GM23338 (cell line): ENCODE data around the gene TENM3. TPM values are rescaled to one million over a fixed set of nuclear protein-coding genes. Genes with fewer than 3 reads are reported as not detected.

Source experiments
- ATAC-seq: fragments of 200-7000 bp; cut with Tn5 transposase; 3 replicates; pipeline ENCODE4 v1.9.1; 2020
- DNase-seq: peaks from one replicate; pipeline ENCODE4 v3.0.0-alpha.2; 2015; ENCODE audit warnings: low spot score
- H2AFZ ChIP-seq: fragments of 200-600 bp; sonication (generic); 2 replicates; pipeline ENCODE4 v1.8.0; 2016; ENCODE audit warnings: antibody characterized with exemption, mild to moderate bottlenecking, moderate library complexity
- H3F3A ChIP-seq: fragments of 200-600 bp; sonication (generic); replicated peaks from 2 replicates; pipeline ENCODE4 v1.8.0; 2017; ENCODE audit warnings: antibody characterized with exemption, mixed run types, low read depth
- H3K27ac ChIP-seq: fragments of 200-600 bp; sonication (generic); 2 replicates; pipeline ENCODE4 v1.6.1; 2016; ENCODE audit warnings: low read depth
- H3K27me3 ChIP-seq: fragments of 200-600 bp; sonication (generic); 2 replicates; pipeline ENCODE4 v1.8.0; 2016; ENCODE audit warnings: mild to moderate bottlenecking, mixed run types, moderate library complexity; ENCODE audit not compliant: insufficient read depth
- H3K36me3 ChIP-seq: fragments of 200-600 bp; sonication (generic); 2 replicates; pipeline ENCODE4 v1.8.0; 2016; ENCODE audit warnings: mild to moderate bottlenecking; ENCODE audit not compliant: insufficient read depth
- H3K4me1 ChIP-seq: fragments of 200-600 bp; sonication (generic); 2 replicates; pipeline ENCODE4 v1.8.0; 2016; ENCODE audit warnings: mild to moderate bottlenecking, moderate library complexity; ENCODE audit not compliant: insufficient read depth
- H3K4me2 ChIP-seq: fragments of 200-600 bp; sonication (generic); 2 replicates; pipeline ENCODE4 v1.7.1; 2017; ENCODE audit warnings: mixed run types
- H3K4me3 ChIP-seq: fragments of 200-600 bp; sonication (generic); 2 replicates; pipeline ENCODE4 v1.6.1; 2016; ENCODE audit warnings: mixed run types
- H3K79me2 ChIP-seq: fragments of 200-600 bp; sonication (generic); replicated peaks from 2 replicates; pipeline ENCODE4 v1.8.0; 2017; ENCODE audit warnings: mild to moderate bottlenecking; ENCODE audit not compliant: insufficient read depth
- H3K9me2 ChIP-seq: fragments of 200-600 bp; sonication (generic); 2 replicates; pipeline ENCODE4 v1.8.0; 2017; ENCODE audit not compliant: insufficient read depth
- H4K20me1 ChIP-seq: fragments of 200-600 bp; sonication (generic); replicated peaks from 2 replicates; pipeline ENCODE4 v1.8.0; 2017; ENCODE audit warnings: mild to moderate bottlenecking; ENCODE audit not compliant: insufficient read depth
- H3K27ac Mint-ChIP-seq: 2 replicates; pipeline ENCODE4 v1.8.0; 2020; ENCODE audit warnings: inconsistent platforms, mild to moderate bottlenecking, moderate library complexity, mixed read lengths
- H3K27me3 Mint-ChIP-seq: 3 replicates; pipeline ENCODE4 v1.8.0; 2022; ENCODE audit warnings: low read depth, mild to moderate bottlenecking, moderate library complexity, mixed read lengths, inconsistent platforms; ENCODE audit not compliant: insufficient read depth, poor library complexity
- H3K36me3 Mint-ChIP-seq: 3 replicates; pipeline ENCODE4 v1.8.0; 2021; ENCODE audit warnings: low read depth, mild to moderate bottlenecking, inconsistent platforms, moderate library complexity, mixed read lengths
- H3K4me1 Mint-ChIP-seq: 3 replicates; pipeline ENCODE4 v1.8.0; 2020; ENCODE audit warnings: mild to moderate bottlenecking, inconsistent platforms, mixed read lengths
- H3K4me3 Mint-ChIP-seq: 3 replicates; pipeline ENCODE4 v1.8.0; 2021; ENCODE audit warnings: moderate library complexity, mild to moderate bottlenecking, inconsistent platforms, mixed read lengths
- H3K9me3 Mint-ChIP-seq: 3 replicates; pipeline ENCODE4 v1.8.0; 2020; ENCODE audit warnings: moderate library complexity, mild to moderate bottlenecking, inconsistent platforms, mixed read lengths
- EZH2 ChIP-seq: fragments of 200-600 bp; sonication (generic); IDR thresholded peaks from one replicate; pipeline ENCODE4 v1.8.0; 2017; ENCODE audit warnings: antibody characterized with exemption, mild to moderate bottlenecking, low read depth; ENCODE audit not compliant: unreplicated experiment
- NANOG ChIP-seq: IDR thresholded peaks from 2 replicates; pipeline ENCODE4 v1.6.1; 2016; ENCODE audit warnings: antibody characterized with exemption, borderline replicate concordance
- POLR2AphosphoS5 ChIP-seq: IDR thresholded peaks from 2 replicates; pipeline ENCODE4 v1.6.1; 2016; ENCODE audit warnings: antibody characterized with exemption, low read depth
- REST ChIP-seq: IDR thresholded peaks from one replicate; pipeline ENCODE4 v1.6.1; 2018; ENCODE audit warnings: antibody characterized with exemption; ENCODE audit not compliant: unreplicated experiment
- ZNF114 ChIP-seq: fragments of 250-450 bp; sonication (Bioruptor Pico); IDR thresholded peaks from 2 replicates; pipeline ENCODE4 v1.5.0; 2020; ENCODE audit warnings: mild to moderate bottlenecking, moderate library complexity
- polyA plus RNA-seq: library from polyadenylated mRNA; unstranded; fragments of >200 nt; fragmentation: Nextera tagmentation; extraction: Ambion mirVana; gene quantifications from 2 replicates; pipeline ENCODE4 v1.2.1, GENCODE V29; 2016
- total RNA-seq: library from RNA; depleted of rRNA; stranded (reverse); fragments of >200 nt; shearing (Covaris generic); gene quantifications from 2 replicates; pipeline ENCODE4 v1.2.3, GENCODE V29; 2014
- TF ChIP-seq, protein P1 (sequence below), 2 experiments: fragments of 200-600 bp in 1 of 2; sonication (generic) in 1 of 2; conservative IDR thresholded peaks; 2 replicates each; pipeline versions ENCODE4 v1.5.1 to v1.6.1; 2016 to 2017; ENCODE audit warnings: antibody characterized with exemption in 2 of 2, low read depth in 2 of 2, mild to moderate bottlenecking in 2 of 2, moderate library complexity in 1 of 2
- TF ChIP-seq, protein P2 (sequence below): IDR thresholded peaks from 2 replicates; pipeline ENCODE4 v1.6.1; 2016; ENCODE audit warnings: antibody characterized with exemption
- TF ChIP-seq, protein P3 (sequence below): fragments of 250-450 bp; sonication (Bioruptor Pico); IDR thresholded peaks from 2 replicates; pipeline ENCODE4 v1.5.0; 2020; ENCODE audit warnings: mild to moderate bottlenecking, moderate library complexity

TENM3 gene
- total and polyA plus RNA-seq, 2 experiments from 2014 or later, result 22.2 to 128 TPM

GRCh38 chr4:182533964-182534363 lies 290.8 kb downstream of the TENM3 start:
- H4K20me1 ChIP-seq, result no peaks in the 10 kb centered on the region
- Mint-ChIP-seq H3K4me1 (peaks cover 38% of the 10 kb centered on the region), H3K27me3 (no peaks in the 10 kb centered on the region), H3K9me3 (no peaks in the 10 kb centered on the region), H3K27ac (no peak overlapping the region), H3K36me3 (no peaks in the 10 kb centered on the region), H3K4me3 (no peak overlapping the region)
- TF ChIP-seq, protein P1, sequence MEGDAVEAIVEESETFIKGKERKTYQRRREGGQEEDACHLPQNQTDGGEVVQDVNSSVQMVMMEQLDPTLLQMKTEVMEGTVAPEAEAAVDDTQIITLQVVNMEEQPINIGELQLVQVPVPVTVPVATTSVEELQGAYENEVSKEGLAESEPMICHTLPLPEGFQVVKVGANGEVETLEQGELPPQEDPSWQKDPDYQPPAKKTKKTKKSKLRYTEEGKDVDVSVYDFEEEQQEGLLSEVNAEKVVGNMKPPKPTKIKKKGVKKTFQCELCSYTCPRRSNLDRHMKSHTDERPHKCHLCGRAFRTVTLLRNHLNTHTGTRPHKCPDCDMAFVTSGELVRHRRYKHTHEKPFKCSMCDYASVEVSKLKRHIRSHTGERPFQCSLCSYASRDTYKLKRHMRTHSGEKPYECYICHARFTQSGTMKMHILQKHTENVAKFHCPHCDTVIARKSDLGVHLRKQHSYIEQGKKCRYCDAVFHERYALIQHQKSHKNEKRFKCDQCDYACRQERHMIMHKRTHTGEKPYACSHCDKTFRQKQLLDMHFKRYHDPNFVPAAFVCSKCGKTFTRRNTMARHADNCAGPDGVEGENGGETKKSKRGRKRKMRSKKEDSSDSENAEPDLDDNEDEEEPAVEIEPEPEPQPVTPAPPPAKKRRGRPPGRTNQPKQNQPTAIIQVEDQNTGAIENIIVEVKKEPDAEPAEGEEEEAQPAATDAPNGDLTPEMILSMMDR (conservative IDR thresholded peaks at IDR 0.05; ENCODE audit: low read depth in 2 of 2), result no peak
- TF ChIP-seq, protein P2, sequence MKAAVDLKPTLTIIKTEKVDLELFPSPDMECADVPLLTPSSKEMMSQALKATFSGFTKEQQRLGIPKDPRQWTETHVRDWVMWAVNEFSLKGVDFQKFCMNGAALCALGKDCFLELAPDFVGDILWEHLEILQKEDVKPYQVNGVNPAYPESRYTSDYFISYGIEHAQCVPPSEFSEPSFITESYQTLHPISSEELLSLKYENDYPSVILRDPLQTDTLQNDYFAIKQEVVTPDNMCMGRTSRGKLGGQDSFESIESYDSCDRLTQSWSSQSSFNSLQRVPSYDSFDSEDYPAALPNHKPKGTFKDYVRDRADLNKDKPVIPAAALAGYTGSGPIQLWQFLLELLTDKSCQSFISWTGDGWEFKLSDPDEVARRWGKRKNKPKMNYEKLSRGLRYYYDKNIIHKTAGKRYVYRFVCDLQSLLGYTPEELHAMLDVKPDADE, result no peak
- TF ChIP-seq ZNF114 (no peak), REST (no peak), POLR2AphosphoS5 (no peak), EZH2 (no peak), NANOG (no peak)
- TF ChIP-seq, protein P3, sequence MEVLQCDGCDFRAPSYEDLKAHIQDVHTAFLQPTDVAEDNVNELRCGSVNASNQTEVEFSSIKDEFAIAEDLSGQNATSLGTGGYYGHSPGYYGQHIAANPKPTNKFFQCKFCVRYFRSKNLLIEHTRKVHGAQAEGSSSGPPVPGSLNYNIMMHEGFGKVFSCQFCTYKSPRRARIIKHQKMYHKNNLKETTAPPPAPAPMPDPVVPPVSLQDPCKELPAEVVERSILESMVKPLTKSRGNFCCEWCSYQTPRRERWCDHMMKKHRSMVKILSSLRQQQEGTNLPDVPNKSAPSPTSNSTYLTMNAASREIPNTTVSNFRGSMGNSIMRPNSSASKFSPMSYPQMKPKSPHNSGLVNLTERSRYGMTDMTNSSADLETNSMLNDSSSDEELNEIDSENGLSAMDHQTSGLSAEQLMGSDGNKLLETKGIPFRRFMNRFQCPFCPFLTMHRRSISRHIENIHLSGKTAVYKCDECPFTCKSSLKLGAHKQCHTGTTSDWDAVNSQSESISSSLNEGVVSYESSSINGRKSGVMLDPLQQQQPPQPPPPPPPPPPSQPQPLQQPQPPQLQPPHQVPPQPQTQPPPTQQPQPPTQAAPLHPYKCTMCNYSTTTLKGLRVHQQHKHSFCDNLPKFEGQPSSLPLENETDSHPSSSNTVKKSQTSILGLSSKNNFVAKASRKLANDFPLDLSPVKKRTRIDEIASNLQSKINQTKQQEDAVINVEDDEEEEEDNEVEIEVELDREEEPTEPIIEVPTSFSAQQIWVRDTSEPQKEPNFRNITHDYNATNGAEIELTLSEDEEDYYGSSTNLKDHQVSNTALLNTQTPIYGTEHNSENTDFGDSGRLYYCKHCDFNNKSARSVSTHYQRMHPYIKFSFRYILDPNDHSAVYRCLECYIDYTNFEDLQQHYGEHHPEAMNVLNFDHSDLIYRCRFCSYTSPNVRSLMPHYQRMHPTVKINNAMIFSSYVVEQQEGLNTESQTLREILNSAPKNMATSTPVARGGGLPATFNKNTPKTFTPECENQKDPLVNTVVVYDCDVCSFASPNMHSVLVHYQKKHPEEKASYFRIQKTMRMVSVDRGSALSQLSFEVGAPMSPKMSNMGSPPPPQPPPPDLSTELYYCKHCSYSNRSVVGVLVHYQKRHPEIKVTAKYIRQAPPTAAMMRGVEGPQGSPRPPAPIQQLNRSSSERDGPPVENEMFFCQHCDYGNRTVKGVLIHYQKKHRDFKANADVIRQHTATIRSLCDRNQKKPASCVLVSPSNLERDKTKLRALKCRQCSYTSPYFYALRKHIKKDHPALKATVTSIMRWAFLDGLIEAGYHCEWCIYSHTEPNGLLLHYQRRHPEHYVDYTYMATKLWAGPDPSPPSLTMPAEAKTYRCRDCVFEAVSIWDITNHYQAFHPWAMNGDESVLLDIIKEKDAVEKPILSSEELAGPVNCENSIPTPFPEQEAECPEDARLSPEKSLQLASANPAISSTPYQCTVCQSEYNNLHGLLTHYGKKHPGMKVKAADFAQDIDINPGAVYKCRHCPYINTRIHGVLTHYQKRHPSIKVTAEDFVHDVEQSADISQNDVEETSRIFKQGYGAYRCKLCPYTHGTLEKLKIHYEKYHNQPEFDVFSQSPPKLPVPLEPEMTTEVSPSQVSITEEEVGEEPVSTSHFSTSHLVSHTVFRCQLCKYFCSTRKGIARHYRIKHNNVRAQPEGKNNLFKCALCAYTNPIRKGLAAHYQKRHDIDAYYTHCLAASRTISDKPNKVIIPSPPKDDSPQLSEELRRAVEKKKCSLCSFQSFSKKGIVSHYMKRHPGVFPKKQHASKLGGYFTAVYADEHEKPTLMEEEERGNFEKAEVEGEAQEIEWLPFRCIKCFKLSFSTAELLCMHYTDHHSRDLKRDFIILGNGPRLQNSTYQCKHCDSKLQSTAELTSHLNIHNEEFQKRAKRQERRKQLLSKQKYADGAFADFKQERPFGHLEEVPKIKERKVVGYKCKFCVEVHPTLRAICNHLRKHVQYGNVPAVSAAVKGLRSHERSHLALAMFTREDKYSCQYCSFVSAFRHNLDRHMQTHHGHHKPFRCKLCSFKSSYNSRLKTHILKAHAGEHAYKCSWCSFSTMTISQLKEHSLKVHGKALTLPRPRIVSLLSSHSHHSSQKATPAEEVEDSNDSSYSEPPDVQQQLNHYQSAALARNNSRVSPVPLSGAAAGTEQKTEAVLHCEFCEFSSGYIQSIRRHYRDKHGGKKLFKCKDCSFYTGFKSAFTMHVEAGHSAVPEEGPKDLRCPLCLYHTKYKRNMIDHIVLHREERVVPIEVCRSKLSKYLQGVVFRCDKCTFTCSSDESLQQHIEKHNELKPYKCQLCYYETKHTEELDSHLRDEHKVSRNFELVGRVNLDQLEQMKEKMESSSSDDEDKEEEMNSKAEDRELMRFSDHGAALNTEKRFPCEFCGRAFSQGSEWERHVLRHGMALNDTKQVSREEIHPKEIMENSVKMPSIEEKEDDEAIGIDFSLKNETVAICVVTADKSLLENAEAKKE (CRISPR knock-in tag), result no peak
- H3F3A ChIP-seq, result no peaks in the 10 kb centered on the region; the same call in 1 of the 2 replicates
- H3K79me2 ChIP-seq, result peaks cover 70% of the 10 kb centered on the region
- H3K27me3 ChIP-seq, result no peaks in the 10 kb centered on the region
- H3K4me3 ChIP-seq, result no peak overlapping the region
- no peak for DNase-seq
- H3K4me2 ChIP-seq, result no peak overlapping the region
- H2AFZ ChIP-seq, result no peak overlapping the region
- no peak for ATAC-seq
- no peak overlapping the region for H3K27ac ChIP-seq
- H3K4me1 ChIP-seq, result peaks cover 67% of the 10 kb centered on the region
- H3K9me2 ChIP-seq, result no peaks in the 10 kb centered on the region; the same call in 1 of the 2 replicates
- H3K36me3 ChIP-seq, result no peaks in the 10 kb centered on the region
